B cell (primary cell): ENCODE results near the gene NTPCR.

Source experiments
- CTCF ChIP-seq: fragments of 200-600 bp; IDR thresholded peaks from one replicate; pipeline ENCODE4 v1.8.0; 2022; ENCODE audit warnings: antibody characterized with exemption, mild to moderate bottlenecking
- EZH2 ChIP-seq: IDR thresholded peaks from 2 replicates; pipeline ENCODE4 v1.6.1; 2012; ENCODE audit warnings: borderline replicate concordance, low read depth, mild to moderate bottlenecking, moderate library complexity, low read length; ENCODE audit not compliant: insufficient read depth, poor library complexity, severe bottlenecking

DNA sequence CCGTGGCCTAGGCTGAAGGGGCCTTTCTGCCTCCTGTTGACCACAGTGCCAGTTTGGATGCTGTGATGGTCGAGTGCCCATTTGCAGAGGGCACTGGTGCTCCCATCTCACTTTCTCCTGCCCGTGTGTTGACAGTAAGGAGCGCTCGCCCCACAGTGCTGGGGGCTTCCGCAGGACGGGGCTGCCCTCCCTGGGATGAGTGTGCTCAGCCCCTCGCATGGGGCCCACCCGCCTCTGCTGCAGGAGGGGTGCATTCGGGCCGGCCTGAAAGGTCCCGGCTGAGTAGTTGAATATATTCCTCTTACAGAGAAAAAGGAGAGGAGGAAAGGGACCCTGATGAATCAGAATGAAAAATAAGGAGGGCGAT lies 37.3 kb downstream of the NTPCR start:
- TF ChIP-seq CTCF (no peak), EZH2 (no peak)
